Measurements from ENCODE around the gene RNF186.
"Not testable (repeated sequence)": the region's sequence is repeated elsewhere in the genome, so short reads cannot be mapped to it uniquely, and the experiment has no call there.

RNF186 gene, protein sequence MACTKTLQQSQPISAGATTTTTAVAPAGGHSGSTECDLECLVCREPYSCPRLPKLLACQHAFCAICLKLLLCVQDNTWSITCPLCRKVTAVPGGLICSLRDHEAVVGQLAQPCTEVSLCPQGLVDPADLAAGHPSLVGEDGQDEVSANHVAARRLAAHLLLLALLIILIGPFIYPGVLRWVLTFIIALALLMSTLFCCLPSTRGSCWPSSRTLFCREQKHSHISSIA

GRCh38 chr1:19814681-19815503 lies at the start of gene RNF186:
TSS of gene RNF186 (minus strand) at chr1:19815283. CDS start at chr1:19815101, 182 bp downstream.
- DNase-seq, result no peak

DNA sequence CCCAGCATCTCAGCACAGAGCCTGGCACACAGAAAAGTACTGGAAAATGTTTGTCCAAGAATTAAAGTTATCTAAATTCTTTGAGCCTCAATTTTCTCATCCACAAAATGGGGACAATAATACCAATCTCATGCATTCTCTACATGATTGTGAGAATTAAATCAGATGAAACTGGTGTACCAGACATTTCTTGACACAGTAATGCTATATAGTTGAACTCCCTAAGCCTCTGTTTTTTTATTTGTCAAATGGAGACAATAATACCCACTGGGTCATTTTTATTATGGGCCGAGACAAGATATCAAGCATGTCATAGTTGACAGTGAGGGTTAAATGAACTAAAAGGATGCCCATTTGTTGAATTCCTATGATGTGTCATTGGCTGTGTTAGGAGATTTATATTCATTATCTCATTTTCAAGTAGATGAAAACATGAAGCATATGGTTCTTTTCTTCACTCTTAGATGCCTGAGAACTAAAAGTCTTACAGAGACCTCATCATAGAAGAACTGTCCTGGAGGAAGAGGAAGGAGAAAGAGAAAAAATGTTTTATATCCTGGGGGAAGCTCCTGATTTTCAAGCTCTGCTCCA lies 49.6 kb upstream of the RNF186 start:
- no peak for DNase-seq

- no peak for DNase-seq
Observed at GRCh38 chr1:19862944-19863343, 47.9 kb upstream of the RNF186 start.

DNA sequence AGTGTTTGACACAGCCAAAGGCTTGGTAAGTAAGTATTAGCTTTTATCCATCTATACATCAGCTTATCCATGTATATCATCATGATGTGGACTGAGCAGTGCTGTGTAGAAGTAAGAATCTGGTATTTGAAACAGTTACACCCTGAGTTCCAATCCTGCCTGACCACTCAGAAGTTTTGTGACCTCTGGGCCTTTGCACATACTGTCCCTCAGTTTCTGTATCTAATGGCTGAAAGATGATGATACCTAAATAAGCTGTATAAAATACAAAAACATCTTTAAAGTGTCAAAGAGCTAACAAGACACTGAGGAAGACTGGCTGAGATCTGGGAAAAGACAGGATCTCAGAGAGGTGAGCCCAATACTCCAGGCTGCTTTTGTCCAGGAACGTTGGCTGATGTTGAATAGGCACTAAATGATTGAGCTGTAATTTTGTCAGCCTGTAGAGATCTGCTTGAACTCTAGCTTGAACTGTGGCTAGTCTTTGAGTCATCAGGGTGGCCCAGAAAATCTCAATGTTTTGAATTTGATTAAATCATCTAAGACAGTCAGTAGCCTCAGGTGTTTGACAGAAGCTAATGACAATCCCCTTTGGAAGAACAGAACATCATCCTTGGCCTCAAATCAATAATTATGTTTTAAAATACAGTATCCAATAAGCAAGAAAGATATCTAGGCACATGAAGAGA lies 46.9 kb upstream of the RNF186 start:
- no peak for DNase-seq

GRCh38 chr1:19861034-19861433 lies 46.0 kb upstream of the RNF186 start:
- no peak for DNase-seq

- DNase-seq, result no peak
Observed at GRCh38 chr1:19860418-19860817, 45.3 kb upstream of the RNF186 start.

- no peak for DNase-seq
Observed at GRCh38 chr1:19859876-19860275, 44.8 kb upstream of the RNF186 start.

DNA sequence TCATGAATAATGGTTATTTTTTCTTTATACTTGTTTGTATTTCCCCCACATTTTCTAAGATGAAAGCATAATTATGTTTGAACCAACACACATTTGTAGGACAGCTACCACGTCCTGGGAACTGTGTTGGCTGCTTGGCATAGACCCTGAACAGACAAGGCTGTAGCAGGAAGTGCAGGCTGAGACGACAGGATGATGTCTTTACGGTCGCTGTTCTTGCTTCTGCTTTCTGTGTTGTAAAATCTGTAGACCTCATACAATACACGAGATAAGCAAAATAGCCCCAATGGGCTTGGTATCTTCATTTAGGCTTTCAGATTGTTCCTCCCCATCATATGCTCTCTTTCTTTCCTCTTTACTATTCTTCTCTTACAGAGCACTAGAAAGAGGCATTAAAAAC lies 43.8 kb upstream of the RNF186 start:
- no peak for DNase-seq

DNA sequence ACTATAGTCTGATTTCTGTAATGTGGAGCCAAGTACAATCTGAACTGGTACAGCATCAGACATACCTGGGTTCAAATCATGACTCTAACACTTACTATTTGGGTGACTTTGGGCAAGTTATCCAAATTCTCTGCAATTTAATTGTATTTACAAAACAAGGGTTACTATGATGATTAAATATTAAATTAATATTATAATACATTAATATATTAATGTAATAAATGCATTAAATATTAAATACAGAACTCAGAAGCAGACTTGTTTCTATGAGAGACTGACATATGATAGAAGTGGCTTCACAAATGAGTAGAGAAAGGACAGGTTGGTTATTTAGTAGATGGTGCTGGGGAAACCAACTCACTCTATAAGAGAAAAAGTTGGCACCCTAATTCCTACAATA lies 39.8 kb upstream of the RNF186 start:
- DNase-seq, result no peak

- DNase-seq, result no peak
Observed at GRCh38 chr1:19852036-19852435, 37.0 kb upstream of the RNF186 start.

DNA sequence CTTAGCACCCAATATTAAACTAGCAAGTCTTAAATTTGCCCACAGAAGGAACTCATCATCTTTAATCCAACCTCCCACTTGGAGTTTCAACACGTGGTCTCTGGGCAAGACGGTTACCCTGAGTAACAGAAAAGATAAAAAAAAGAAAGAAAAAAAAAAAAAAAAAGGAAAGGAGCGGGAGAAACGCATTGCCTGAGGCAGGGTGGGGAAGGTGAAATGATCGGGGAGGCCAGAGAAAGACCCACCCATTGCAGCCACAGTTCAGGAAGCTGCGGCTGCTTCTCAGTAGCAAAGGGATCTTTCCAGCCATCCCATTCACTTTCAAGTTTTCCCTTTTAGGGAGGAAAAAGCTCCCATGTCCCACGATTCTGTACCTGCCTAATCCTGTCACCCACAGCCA lies 35.1 kb upstream of the RNF186 start:
- no peak for DNase-seq

DNA sequence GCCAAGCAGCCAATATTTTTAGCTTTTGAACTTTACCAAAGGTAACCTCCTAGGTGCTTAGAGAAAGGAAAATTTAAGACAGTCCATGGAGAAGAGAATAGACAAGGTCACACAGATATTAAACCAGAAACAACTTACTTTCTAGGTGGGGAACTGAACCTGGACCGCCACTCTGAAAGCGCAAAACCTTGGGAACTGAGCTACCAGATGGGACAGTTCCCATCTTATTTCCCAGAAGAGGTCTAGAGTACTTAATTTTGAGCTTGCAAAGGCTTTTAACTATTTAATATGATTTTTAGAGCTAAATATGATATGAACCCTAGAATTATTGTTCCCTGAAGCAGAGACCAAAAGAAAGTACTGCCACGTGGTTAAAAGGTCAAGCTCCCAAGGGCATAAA lies 34.2 kb upstream of the RNF186 start:
- not testable (repeated sequence) for DNase-seq

DNA sequence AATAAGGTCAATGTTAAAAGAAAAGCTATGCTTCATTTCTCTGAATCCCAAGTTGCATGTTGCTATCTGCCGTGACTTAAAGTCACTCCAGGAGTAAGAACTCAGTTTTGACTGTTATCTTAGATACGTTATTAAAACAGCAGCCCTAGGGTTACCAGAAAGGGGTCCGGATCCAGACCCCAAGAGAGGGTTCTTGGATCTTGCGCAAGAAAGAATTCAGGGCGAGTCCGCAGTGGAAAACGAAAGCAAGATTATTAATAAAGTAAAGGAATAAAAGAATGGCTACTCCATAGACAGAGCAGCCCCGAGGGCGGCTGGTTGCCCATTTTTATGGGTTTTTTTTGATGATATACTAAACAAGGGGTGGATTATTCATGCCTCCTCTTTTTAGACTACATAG lies 32.3 kb upstream of the RNF186 start:
- not testable (repeated sequence) for DNase-seq

- DNase-seq, result no peak
Observed at GRCh38 chr1:19846338-19846737, 31.3 kb upstream of the RNF186 start.

GRCh38 chr1:19845555-19845954 lies 30.5 kb upstream of the RNF186 start:
- DNase-seq, result no peak

DNA sequence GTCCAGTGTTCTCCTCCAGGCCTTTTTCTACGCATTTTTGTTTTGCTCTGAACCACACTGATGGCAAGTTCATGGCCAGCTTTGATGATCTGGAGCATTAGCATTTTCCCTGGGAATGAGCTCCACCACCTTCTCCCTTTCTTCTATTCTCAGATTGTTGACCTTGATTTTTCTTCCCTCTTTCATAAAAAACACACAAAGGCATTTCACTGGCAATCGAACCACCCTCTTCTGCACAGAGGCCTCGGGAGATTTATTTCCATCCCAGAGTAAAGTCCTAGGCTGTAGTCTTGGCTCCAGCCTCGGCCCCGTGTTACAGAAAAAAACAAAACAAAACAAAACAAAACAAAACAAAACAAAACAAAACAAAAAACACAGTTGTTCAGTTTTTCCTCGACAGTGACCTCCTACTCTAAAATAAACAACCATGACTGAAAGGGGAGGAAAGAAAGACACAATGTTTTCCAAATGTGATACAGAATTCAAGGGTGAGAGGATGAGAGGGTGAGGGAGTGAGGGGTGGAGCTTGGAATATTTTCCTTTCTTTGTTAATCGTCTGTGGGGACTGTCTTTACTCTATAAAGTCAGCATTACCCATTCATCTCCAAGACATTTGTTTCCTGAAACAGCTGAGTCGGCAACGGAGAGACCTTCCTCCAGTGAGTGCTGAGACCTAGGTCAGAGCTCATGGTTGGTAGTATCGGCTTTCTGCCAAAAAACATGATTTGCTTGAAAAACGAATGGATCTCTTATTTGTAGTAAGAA lies 29.8 kb upstream of the RNF186 start:
- DNase-seq, result no peak

DNA sequence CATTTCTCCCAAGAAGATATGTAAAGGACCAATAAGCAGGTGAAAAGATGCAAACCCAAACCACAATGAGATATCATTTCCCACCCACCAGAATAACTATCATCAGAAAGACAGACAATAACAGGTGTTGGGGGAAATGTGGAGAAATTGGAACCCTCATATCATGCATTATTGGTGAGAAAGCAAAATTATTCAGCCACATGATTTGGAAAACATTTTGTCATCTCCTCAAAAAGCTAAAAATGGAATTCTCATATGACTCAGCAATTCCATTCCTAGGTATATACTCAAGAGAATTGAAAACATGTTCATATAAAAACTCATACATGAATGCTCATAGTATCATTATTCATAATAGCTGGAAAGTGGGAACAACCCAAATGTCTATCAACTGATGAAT lies 25.1 kb upstream of the RNF186 start:
- no peak for DNase-seq

DNA sequence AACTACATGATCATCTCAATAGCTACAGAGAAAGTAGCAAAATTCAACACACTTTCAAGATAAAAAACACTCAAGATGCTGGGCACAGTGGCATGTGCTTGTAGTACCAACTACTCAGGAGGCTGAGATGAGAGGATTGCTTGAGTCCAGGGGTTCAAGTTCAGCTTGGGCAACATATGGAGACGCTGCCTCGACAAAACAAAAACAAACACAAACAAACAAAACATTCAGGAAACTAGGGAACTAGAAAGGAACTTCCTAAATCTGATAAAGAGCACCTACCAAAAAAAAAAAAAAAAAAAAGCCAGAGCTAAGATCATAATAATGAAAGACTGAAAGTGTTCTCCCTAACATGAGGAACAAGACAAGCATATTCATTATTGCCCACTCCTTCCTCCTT lies 22.8 kb upstream of the RNF186 start:
- DNase-seq, result no peak

GRCh38 chr1:19835578-19835977 lies 20.5 kb upstream of the RNF186 start:
- DNase-seq, result no peak

- DNase-seq, result no peak
Observed at GRCh38 chr1:19831441-19831840, 16.4 kb upstream of the RNF186 start.

GRCh38 chr1:19828546-19828945 lies 13.5 kb upstream of the RNF186 start:
- DNase-seq, result peak; percentile 7

GRCh38 chr1:19825298-19825697 lies 10.2 kb upstream of the RNF186 start:
- no peak for DNase-seq

DNA sequence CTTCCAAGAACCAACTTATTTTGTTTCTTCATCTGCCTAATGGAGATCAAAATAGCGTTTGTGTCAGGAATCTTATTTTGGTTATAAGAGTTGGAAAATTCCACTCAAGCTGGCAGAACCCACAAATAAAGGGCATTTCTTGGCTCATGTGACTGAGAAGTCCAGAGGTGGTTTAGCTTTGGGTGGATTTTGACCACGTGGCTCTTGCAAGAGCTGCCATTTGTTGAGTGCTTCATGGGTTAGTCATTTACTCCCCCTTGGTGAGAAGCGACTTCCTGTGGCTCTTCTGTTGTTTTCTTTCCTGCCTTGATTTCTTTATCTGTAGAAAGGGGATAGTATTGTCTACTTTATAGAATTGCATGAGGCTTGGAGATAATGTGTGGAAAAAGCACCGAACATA lies 9.5 kb upstream of the RNF186 start:
- no peak for DNase-seq
